Prostate gland (tissue), 2 donors: ENCODE results near the gene BCAT1.

Experiments used
- CTCF ChIP-seq, 4 experiments: fragments of 200-600 bp in 2 of 4; fragments of 450-650 bp in 2 of 4; sonication (generic) in 2 of 4; IDR thresholded peaks; 1 replicate in 3 of 4; 2 replicates in 1 of 4; pipeline ENCODE4 v1.5.1; 2016 to 2019; ENCODE audit warnings: antibody characterized with exemption in 4 of 4, mild to moderate bottlenecking in 2 of 4, moderate library complexity in 2 of 4
- POLR2A ChIP-seq: fragments of 450-650 bp; IDR thresholded peaks from one replicate; pipeline ENCODE4 v1.6.1; 2016; ENCODE audit warnings: antibody characterized with exemption, mild to moderate bottlenecking
- POLR2AphosphoS5 ChIP-seq: sonication (generic); formaldehyde crosslinking; IDR thresholded peaks from one replicate; pipeline ENCODE4 v1.6.1; 2017; ENCODE audit warnings: antibody characterized with exemption

GRCh38 chr12:24797901-24798300 lies 151.0 kb downstream of the BCAT1 start:
- no peak for TF ChIP-seq CTCF (IDR thresholded peaks at IDR 0.05)
- TF ChIP-seq POLR2A: no peak
- no peak for TF ChIP-seq POLR2AphosphoS5
